HCT116 (cell line): ENCODE data around the gene SUPT3H. TPM values are rescaled to one million over a fixed set of nuclear protein-coding genes. Genes with fewer than 3 reads are reported as not detected.

Experiments
- ATAC-seq: fragments of 200-7000 bp; cut with Tn5 transposase; 2 replicates; pipeline ENCODE4 v1.9.1; 2020; ENCODE audit warnings: mild to moderate bottlenecking, moderate library complexity
- BruUV-seq: library from RNA; stranded (reverse); fragments of 400-500 nt; replicated peaks from 2 replicates; lab custom pipeline; 2021; lab: Mats Ljungman, UMichigan
- CTCF ChIA-PET: fragments of 300-600 bp; sonication (Branson Sonifier 250); formaldehyde crosslinking; loops from one replicate; lab custom pipeline; 2021; ENCODE audit warnings: antibody characterized with exemption; lab: Charles Lee
- POLR2A ChIA-PET: fragments of 300-600, 350-600 bp; sonication (Branson Sonifier 250); formaldehyde crosslinking; loops from one replicate; lab custom pipeline; 2021; ENCODE audit warnings: antibody characterized with exemption; lab: Charles Lee
- RAD21 ChIA-PET, 2 experiments: fragments of 300-600 bp; sonication (Branson Sonifier 250); formaldehyde crosslinking; loops; one replicate each; lab custom pipeline; 2023; ENCODE audit warnings: low total read pairs in 2 of 2; ENCODE audit not compliant: uncharacterized antibody in 2 of 2, unreplicated experiment in 2 of 2, low non-redundant PET in 1 of 2; lab: Charles Lee
- DNase-seq: peaks from one replicate; pipeline ENCODE4 v3.0.0-alpha.2; 2010; ENCODE audit warnings: low read depth, low spot score
- H2AFZ ChIP-seq: fragments of 200-600 bp; shearing (Covaris generic), sonication (generic); 2 replicates; pipeline ENCODE4 v1.6.1; 2017; ENCODE audit warnings: low read depth, mixed run types, mixed read lengths, antibody characterized with exemption, low read length; ENCODE audit not compliant: poor library complexity, severe bottlenecking
- H3K27ac ChIP-seq: 2 replicates; pipeline ENCODE4 v1.5.1; 2012; ENCODE audit warnings: low read depth, low read length
- H3K27me3 ChIP-seq: fragments of 200-600 bp; sonication (generic); 2 replicates; pipeline ENCODE4 v1.6.1; 2016; ENCODE audit warnings: mixed run types, low read length, mixed read lengths; ENCODE audit not compliant: insufficient read depth
- H3K36me3 ChIP-seq, 2 experiments: fragments of 200-500 bp in 1 of 2; fragments of 200-600 bp in 1 of 2; sonication (Bioruptor generic) in 1 of 2; sonication (generic) in 1 of 2; 2 replicates each; pipeline versions ENCODE4 v1.5.1 to v1.6.1; 2014 to 2016; ENCODE audit warnings: low read length in 2 of 2, inconsistent platforms in 1 of 2, mixed read lengths in 1 of 2, mixed run types in 1 of 2; ENCODE audit not compliant: insufficient read depth in 2 of 2, control insufficient read depth in 1 of 2
- H3K4me1 ChIP-seq, 2 experiments: fragments of 200-600 bp in 1 of 2; sonication (generic) in 1 of 2; 2 replicates each; pipeline versions ENCODE4 v1.5.1 to v1.6.1; 2012 to 2017; ENCODE audit warnings: low read length in 2 of 2, inconsistent platforms in 1 of 2, mild to moderate bottlenecking in 1 of 2, mixed read lengths in 1 of 2, mixed run types in 1 of 2, moderate library complexity in 1 of 2; ENCODE audit not compliant: insufficient read depth in 2 of 2, control insufficient read depth in 1 of 2
- H3K4me2 ChIP-seq: fragments of 200-600 bp; sonication (generic); 2 replicates; pipeline ENCODE4 v1.6.1; 2017; ENCODE audit warnings: mixed run types, low read length, mixed read lengths
- H3K4me3 ChIP-seq, 2 experiments: fragments of 200-600 bp in 1 of 2; sonication (generic) in 1 of 2; replicated peaks in 1 of 2; 2 replicates each; pipeline ENCODE4 v1.5.1; 2011 to 2016; ENCODE audit warnings: low read length in 2 of 2, control low read depth in 1 of 2, low read depth in 1 of 2, mild to moderate bottlenecking in 1 of 2, mixed read lengths in 1 of 2, mixed run types in 1 of 2
- H3K79me2 ChIP-seq: fragments of 200-600 bp; sonication (generic); 2 replicates; pipeline ENCODE4 v1.6.1; 2017; ENCODE audit warnings: mild to moderate bottlenecking, mixed run types, low read length, moderate library complexity, mixed read lengths; ENCODE audit not compliant: insufficient read depth
- H3K9ac ChIP-seq: fragments of 200-600 bp; sonication (generic); 2 replicates; pipeline ENCODE4 v1.6.1; 2016; ENCODE audit warnings: low read length, mixed read lengths
- H3K9me2 ChIP-seq: fragments of 200-600 bp; sonication (generic), shearing (Covaris generic); 2 replicates; pipeline ENCODE4 v1.6.1; 2017; ENCODE audit warnings: mixed run types, mild to moderate bottlenecking, moderate library complexity; ENCODE audit not compliant: insufficient read depth
- H3K9me3 ChIP-seq, 2 experiments: fragments of 200-500 bp in 1 of 2; fragments of 200-600 bp in 1 of 2; sonication (Bioruptor generic) in 1 of 2; sonication (generic) in 1 of 2; 2 replicates each; pipeline ENCODE4 v1.6.1; 2014 to 2017; ENCODE audit warnings: low read length in 2 of 2, mixed read lengths in 2 of 2, inconsistent platforms in 1 of 2, low read depth in 1 of 2, mild to moderate bottlenecking in 1 of 2, mixed run types in 1 of 2, moderate library complexity in 1 of 2; ENCODE audit not compliant: control insufficient read depth in 1 of 2, insufficient read depth in 1 of 2
- H4K20me1 ChIP-seq: fragments of 200-600 bp; sonication (generic), shearing (Covaris generic); 2 replicates; pipeline ENCODE4 v1.6.1; 2017; ENCODE audit warnings: mixed run types, mild to moderate bottlenecking, moderate library complexity; ENCODE audit not compliant: insufficient read depth
- ATF3 ChIP-seq: IDR thresholded peaks from 2 replicates; pipeline ENCODE4 v1.6.1; 2012
- EZH2phosphoT487 ChIP-seq: fragments of 200-600 bp; IDR thresholded peaks from 2 replicates; pipeline ENCODE4 v1.6.1; 2018; ENCODE audit warnings: antibody characterized with exemption, borderline replicate concordance
- FOSL1 ChIP-seq: IDR thresholded peaks from 2 replicates; pipeline ENCODE4 v1.6.1; 2012; ENCODE audit warnings: low read depth
- JUND ChIP-seq: IDR thresholded peaks from 2 replicates; pipeline ENCODE4 v1.6.1; 2012
- MAX ChIP-seq: IDR thresholded peaks from 2 replicates; pipeline ENCODE4 v1.6.1; 2012
- RAD21 ChIP-seq: IDR thresholded peaks from 2 replicates; pipeline ENCODE4 v1.6.1; 2012; ENCODE audit warnings: low read depth, mild to moderate bottlenecking
- SP1 ChIP-seq: IDR thresholded peaks from 2 replicates; pipeline ENCODE4 v1.6.1; 2012; ENCODE audit warnings: low read depth
- SRF ChIP-seq: IDR thresholded peaks from 2 replicates; pipeline ENCODE4 v1.6.1; 2012; ENCODE audit warnings: low read depth
- TCF7L2 ChIP-seq: IDR thresholded peaks from 2 replicates; pipeline ENCODE4 v1.7.0; 2011; ENCODE audit warnings: borderline replicate concordance, inconsistent platforms; ENCODE audit not compliant: insufficient read depth, insufficient read length; ENCODE audit errors: extremely low read depth
- YY1 ChIP-seq: IDR thresholded peaks from 2 replicates; pipeline ENCODE4 v1.6.1; 2011; ENCODE audit warnings: low read length, low read depth, moderate library complexity, mild to moderate bottlenecking; ENCODE audit not compliant: insufficient replicate concordance; ENCODE audit errors: extremely low read depth
- ZBTB33 ChIP-seq: IDR thresholded peaks from 2 replicates; pipeline ENCODE4 v1.6.1; 2011; ENCODE audit warnings: mild to moderate bottlenecking, low read length, moderate library complexity; ENCODE audit not compliant: insufficient replicate concordance; ENCODE audit errors: extremely low read depth
- ZFX ChIP-seq: fragments of 450-650 bp; IDR thresholded peaks from 2 replicates; pipeline ENCODE4 v1.6.1; 2017
- intact Hi-C: fragments of 100-400 bp; cut with micrococcal nuclease; formaldehyde crosslinking; loops from 2 replicates; pipeline ENCODE4 v1.10.0; 2022
- total RNA-seq: library from RNA; stranded (reverse); gene quantifications from one replicate; pipeline ENCODE4 v1.2.1, GENCODE V29; 2021; ENCODE audit not compliant: unreplicated experiment

Gene SUPT3H
- total RNA-seq, 1 experiment from 2014 or later = 7.4 TPM

- no peaks in the 10 kb centered on the region for H3K4me1 ChIP-seq
- H3K9me2 ChIP-seq = no peaks in the 10 kb centered on the region
- TF ChIP-seq EZH2phosphoT487 = no peak
- TF ChIP-seq ZFX = no peak
- no peak for TF ChIP-seq YY1
- TF ChIP-seq SRF = no peak
- TF ChIP-seq SP1 = no peak
- no peak for TF ChIP-seq FOSL1
- no peak for TF ChIP-seq MAX
- TF ChIP-seq ATF3 = no peak
- no peak for TF ChIP-seq TCF7L2
- TF ChIP-seq ZBTB33 = no peak
- TF ChIP-seq RAD21 = no peak
- no peak for TF ChIP-seq JUND
These were observed 54.0 kb downstream of the SUPT3H start for GRCh38 chr6:45323656-45324224.

More at GRCh38 chr6:45323656-45324224, 54.0 kb downstream of the SUPT3H start:
- H2AFZ ChIP-seq = no peak overlapping the region
- H3K4me2 ChIP-seq = no peak overlapping the region
- H3K36me3 ChIP-seq = no peaks in the 10 kb centered on the region
- CTCF ChIA-PET = interaction anchor here (0.9 kb wide), 1 partner anchor 391 kb away, joined by 3 read pairs; no protein-coding TSS in a partner anchor
- H3K79me2 ChIP-seq = no peaks in the 10 kb centered on the region
- no peaks in the 10 kb centered on the region for H3K9me3 ChIP-seq
- RAD21 ChIA-PET = no interaction called here
- no peak overlapping the region for H3K4me3 ChIP-seq
- no peaks in the 10 kb centered on the region for H4K20me1 ChIP-seq
- no peak overlapping the region for H3K9ac ChIP-seq
- H3K27ac ChIP-seq = no peak overlapping the region
- POLR2A ChIA-PET = no interaction called here
- intact Hi-C loops = no loop called here
- BruUV-seq = no TSS peak
- ATAC-seq (no peak), DNase-seq (no peak)
- H3K27me3 ChIP-seq = no peaks in the 10 kb centered on the region
